Anterior cingulate cortex (tissue), 58 donors: ENCODE measurements around the gene MRTFA.

Experiments
- DNase-seq, 58 donors: peaks; one replicate each; lab custom pipeline; 2025; lab: John Stamatoyannopoulos, UW

The MRTFA gene

DNA sequence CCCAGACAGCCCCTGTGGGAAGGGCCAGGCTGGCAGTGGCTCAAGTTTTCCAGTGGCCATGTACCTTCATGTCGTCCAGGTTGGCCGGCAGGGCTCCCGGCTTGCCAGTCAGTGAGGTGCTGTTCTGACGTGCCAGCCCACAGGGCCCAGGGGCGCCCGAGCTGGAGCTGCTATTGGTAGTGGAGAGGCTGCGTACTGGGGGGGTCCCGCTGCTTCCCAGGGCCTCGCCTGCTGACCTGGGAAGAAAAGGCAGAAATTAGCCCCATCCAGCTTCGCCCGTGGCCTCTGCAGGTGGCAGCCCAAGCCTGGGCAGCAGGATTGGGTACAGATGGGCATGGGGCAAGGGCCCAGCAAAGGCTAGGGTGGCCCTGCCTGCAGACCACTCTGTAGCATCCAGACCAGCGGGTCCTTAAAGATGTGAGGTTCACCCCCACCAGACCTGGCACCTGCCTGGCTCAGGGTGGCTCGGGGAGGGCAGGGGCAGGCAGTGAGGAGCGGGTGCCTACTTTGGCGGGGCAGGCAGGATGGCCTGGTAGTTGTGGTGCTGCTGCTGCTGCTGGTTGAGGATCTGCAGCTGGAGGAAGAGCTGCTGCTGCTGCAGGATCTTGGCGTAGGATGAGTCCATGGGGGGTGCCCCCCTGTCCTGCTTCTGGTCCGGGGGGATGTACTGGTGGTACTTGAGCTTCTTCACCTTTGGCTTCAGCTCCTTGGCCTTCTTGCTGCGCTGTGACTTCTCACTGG, 216.0 kb downstream of the MRTFA start:
- DNase-seq = no peak

DNA sequence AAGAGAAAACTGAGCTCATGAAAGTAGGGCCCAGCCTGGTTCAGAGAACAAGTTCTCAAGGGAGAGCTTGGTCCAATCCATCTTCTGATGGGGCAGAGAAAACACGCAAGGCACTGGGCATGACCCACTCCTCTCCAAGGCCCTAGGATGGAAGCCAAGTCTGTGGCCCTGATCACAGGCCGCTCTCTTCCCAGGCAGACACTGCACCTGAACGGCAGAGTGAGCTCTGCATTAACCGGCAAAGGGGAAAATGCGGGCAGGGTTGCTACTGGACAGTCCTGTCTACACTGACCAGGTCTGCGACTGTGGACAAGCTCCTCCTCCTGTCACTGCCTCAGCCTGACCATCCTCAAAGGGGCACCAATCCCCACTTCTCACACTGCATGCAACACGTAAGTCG, 216.8 kb downstream of the MRTFA start:
- no peak for DNase-seq

DNA sequence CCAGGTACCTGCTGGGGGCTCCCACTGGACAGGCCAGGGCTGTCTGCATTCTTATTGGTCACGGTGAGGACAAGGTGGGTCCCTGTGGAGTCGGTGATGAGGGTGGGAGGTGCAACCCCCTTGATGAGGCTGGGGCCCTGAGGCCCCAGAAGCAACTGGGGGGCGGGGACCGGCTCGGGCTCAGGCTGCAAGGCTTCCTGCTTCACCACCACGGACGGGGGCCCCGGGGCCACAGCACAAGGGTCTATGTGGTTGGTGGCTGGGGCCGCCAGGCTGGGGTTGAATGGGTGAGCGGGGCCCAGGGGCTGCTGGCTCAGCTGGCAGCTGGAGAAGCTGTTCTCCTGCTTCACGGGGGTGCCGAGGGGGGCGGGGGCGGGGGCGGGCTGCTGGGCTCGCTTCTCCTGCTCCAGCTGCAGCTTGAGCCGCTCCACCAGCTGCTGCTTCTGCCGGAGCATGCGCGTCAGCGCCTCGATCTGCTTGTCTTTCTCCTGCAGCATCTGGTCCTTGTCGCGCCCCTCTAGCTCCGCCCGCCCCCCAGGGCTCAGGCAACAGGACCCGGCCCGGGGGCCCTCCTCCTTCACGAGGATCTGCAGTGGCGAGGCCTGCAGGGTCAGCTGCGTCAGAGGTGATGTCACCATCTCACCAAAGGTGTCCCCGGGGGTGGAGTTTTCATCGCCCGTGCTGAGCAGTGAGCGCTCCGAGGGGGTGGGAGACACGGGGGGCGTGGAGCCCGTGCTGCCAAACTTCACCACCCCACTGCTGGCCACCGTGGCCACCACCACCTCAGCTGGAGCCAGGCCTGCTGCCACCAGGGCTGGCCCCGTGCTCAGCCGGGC, 217.9 kb downstream of the MRTFA start:
- peak in 30 of 58 donors; percentile 12 to 73 (median 36) for DNase-seq

DNA sequence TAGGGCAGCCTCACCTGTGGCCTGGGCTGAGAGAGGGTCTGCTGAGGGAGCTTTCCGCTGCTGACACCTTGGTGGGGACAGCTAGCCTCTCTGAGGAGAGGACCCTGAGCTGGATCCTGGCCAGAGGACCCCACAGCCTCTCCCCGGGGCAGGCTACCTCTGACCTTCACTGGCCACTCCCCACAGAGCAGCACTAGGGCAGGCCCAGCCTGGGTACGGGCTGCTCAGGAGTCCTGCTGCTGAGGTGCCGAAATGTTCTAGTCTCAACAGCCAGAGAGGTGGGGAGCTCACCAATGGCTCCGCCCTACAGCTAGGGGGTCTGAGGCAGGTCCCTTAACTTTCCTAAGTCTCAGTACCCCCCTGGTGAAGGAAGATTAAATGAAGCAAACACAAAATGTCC, 218.6 kb downstream of the MRTFA start:
- DNase-seq = no peak

DNA sequence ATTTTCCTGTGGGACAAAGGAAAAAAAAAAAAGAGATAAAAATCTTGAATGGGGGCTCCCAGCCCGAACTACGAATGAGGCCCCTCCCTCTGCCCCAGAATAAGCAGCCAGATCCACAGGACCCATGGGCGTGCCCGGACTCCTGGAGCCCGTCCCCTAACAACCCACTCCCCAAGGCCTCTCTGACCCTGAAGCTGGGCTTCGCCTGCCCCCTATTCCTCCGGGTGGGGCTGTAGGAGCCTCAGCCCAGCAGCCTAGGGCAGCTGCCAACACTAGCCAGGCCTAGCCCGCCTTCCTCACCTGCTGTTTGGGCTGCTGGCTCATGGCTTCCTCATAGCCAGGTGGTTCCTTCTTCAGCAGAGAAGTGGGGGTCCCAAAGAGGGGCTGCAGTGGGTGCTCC, 219.5 kb downstream of the MRTFA start:
- DNase-seq = no peak

DNA sequence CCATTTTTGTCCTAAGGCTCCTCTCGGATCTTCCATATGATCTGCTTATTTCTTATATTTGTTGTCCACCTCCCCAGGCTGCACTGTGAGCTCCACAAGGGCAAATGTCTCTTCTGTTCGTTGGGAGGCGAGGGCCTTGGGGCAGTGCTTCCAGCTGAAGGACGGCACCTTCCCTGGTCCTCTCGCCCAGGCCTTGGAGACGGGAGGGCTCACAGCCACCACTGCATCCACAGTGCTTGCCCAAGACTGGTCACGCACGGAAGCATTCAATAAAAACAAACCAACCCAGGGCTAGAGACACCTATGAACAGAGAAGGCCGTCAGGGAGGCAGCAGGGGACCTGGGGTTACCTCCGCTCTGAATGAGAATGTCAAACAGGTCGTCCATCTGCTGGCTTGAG, 219.9 kb downstream of the MRTFA start:
- DNase-seq = no peak

DNA sequence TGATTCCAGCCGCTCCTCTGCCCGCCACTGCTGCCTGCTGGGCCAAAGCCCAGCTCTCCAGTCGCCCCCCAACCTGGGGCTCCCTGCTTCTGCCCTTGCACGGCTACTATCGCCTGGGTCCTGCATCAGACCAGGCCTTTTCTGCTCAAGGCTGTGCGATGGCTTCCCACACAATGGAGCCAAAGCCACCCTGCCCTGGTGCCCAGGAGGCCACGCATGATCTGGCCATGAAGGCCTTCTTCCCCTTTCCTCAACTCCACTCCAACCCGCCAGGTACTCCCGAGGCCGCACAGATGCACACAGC, 220.3 kb downstream of the MRTFA start:
- no peak for DNase-seq

DNA sequence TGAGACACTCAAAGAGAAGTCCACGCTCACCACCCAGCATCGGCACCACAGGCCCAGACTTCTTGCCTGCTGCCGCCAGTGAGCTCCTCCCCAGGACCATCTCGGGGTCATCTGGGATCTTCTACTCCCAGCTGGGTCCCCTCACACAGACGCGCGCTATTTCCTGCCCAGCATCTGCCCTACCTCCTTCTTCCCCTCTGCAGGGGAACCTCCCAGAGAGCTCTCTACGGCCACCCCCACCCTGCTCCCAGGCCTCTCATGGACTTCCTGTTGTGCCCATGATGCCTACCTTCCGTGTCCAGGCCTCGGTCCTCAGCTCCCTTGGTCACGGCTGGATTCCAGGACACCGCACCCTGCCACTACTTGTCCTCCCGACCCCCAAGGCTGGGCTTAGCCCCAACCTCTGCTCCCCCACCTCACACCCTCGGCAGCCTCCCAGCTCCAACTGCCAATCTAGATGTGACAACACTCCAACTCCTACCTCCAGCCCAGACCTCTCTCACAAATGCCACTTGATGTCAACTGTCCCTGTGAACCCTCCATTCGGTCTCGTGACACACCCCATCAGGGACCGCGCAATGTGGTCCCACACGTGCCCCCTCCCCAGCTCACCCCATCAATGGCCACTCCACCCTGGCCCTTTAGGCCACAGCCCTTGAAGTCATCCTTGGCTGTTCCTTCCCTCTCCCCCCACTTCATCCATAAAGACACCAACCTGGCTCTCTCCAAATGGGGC, 220.8 kb downstream of the MRTFA start:
- no peak for DNase-seq

DNA sequence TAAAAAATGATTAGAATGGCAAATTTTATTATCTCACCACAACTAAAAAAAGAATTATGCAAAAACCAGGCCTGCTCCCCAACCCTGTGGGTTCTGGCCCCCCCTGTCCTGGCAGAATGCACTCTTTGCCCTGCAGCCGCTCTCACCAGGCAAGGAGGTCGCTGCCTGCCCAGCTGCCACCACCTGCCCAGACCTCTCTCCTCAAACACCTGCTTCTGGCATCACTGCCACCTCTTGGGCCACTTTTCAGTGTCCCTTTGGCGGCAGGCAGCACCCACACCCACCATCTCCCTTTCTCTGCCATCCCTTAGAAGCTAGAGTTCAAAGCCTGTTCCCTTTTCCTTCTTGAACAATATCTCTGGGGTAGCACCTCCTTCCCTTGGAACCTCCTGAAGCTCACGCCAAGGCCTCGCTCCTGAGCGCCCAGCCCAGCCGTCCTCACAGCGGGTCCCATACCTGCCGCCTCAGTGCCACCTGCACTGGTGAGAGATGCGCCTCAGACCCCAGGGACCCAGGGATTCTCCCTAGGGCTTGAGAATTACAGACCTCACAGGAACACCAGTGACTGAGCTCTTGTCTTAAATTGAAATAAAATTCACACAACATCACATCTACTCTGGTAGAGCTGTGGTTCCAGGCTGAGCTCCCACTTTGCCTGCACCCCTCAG, 221.5 kb downstream of the MRTFA start:
- DNase-seq = no peak

DNA sequence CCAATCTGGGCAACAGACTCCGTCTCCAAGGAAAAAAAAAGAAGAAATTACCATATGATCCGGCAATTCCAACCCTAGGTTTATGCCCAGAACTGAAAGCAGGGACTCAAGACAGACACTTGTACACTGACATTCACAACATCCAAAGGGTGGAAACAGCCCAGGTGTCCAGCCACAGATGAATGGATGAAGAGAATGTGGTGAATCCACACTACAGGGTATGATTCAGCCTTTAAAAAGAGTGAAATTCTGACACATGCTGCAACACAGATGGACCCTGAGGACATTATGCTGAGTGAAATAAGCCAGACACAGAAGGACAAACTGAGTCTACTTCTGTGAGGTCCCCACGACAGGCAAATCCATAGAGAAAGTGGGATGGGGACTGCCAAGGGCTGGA, 222.2 kb downstream of the MRTFA start:
- DNase-seq = peak in 2 of 58 donors; percentile 16 to 28

DNA sequence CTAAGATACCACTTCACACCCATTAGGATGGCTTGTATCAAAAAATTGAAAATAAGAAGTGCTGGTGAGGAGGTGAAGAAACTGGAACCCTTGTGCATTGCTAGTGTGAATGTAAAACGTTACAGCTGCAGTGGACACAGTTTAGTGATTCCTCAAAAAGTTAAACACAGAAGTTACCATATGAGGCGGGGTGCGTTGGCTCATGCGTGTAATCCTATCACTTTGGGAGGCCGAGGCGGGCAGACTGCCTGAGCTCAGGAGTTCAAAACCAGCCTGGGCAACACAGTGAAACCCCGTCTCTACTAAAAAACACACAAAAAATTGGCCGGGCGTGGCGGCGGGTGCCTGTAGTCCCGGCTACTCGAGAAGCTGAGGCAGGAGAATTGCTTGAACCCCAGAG, 222.6 kb downstream of the MRTFA start:
- DNase-seq = no peak

DNA sequence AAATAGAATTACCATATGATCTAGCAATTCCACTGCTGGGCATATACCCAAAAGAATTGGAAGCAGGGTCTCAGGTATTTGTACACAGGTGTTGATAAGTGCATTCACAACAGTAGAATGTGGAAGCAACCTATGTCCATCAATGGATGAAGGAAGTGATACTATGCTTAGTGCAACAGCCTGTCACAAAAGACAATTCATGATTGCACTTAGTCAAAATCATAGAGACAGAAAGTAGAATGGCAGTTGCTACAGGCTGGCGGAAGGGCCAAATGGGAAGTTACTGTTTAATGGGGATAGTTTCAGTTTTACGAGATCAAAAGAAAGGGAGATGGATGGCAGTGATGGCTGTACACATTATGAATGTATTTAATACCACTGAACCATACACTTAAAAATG, 224.1 kb downstream of the MRTFA start:
- no peak for DNase-seq

DNA sequence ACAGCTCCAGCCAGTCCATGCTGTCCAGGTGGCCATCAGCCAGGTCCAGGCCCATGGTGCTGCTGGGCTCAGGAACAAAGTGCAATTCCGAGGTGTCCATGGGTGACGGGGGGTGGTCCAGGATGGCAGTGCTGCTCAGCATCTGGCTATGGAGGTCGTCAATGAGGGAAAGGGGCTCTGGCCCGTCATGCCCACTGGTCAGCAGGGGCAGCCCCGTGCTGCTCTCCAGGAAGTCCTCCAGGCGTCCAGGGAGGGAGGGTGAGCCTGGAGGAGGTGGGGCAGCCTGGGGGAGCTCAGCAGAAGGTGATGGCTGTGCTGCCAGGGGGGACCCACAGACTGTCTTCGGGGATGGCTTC, 225.0 kb downstream of the MRTFA start:
- DNase-seq = no peak

DNA sequence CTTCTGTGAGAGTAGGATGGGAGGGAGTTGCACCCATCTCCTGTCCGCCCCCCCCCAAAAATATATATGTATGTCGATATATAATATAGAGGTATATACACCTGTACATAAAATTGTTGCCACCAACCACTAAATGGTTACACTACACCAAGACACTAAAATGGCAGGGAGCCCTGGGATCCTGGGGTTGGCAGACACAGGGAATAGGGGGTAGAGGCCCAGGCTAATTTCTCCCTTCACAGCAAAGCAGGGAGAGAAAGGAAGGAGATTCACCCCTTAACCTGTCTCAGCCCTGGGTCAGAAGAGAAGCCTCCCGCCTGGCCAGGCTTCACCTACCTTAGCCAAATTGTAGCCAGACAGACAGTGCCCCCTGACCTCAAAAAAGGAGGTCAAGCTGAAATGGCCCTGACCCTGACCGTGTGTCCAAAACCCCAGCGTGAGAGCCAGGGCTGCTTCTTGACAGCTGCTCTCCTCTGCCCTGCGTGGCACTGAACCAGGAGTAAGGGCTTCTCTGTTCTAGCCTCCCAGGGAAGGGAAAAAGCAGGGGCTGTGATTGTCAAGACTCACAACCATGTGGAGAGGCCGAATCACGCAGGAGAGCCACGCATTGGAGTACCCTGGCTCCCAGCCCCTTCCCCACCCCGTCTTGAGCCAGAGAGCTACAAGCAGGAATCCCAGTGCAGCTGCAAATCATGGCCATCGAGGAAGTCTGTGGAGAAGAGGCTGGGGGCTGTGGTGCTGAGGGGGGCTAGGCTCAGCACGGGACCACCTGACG, 225.6 kb downstream of the MRTFA start:
- DNase-seq = no peak

DNA sequence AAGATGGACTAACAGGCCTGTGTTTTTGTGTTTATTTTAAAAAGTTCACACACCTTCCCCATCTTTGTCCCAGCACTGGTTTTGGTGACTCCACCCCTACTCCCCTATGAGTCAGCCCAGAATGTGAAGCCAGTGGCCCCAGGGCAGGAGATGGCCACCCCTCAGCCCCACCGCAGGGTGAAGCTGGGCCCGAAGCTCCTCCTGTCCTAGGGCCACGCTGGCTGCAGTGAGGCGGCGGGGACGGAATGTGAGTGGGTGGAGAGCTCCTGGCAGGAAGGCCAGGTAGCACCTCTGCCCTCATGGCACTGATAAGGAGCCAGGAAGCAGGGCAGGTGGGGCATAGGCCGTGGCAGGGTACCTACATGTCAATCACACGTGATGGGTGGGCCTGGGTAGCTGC, 226.2 kb downstream of the MRTFA start:
- DNase-seq = no peak

DNA sequence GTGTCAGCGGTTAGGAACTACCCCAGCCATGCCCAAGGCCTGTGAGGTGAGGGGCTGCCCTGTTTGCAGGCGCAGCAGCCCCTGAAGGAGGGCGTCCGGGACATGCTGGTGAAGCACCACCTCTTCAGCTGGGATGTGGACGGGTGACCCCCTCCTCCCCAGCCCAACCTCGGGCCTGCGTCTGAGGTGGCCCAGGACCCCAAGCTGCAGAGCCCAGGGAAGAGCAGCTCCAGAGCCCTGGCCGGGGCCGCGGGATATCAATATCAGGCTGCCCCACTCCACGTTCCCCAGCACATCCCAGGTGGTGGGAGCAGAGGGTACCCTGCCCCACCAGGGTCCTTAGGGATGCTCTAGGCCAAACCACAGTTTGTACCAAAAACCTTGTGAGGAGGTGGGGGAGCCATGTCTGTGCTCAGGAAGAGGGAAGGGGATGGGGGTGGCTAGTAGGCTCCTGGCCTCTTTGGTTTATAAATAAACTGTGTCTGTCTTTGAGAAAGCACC, 226.9 kb downstream of the MRTFA start:
- DNase-seq = no peak

DNA sequence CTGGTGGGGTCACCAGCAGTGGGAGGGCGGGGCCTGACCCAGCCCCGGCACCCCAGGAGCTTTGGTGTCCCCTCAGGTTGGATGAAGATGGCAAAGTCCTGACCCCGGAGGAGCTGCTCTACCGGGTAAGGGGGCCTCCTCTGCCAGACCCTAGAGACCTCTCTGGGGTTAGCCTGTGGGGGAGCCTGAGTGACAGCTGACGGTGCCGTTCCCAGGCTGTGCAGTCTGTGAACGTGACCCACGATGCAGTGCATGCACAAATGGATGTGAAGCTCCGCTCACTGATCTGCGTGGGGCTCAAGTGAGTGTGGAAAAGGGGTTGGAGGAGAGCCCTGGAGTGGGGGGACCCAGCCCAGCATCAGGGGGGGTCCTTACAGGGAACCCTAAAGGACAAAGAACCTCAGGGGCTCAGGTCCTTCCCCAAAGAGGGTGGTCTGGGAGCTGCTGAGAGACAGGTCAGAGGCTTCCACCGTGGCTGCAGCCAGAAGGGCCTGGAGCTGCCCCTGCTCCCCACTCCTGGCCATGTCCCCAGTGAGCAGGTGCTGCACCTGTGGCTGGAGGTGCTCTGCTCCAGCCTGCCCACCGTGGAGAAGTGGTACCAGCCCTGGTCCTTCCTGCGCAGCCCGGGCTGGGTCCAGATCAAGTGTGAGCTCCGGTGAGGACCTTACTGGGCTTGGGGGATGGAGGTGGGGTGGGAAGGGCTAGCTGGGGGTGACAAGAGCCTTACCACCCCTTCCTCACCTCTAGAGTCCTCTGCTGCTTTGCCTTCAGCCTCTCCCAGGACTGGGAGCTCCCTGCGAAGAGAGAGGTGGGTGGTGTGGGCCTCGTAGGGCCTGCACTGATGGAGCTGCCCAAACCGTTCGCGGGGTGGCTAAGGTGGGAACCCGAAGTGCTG, 227.6 kb downstream of the MRTFA start:
- DNase-seq = no peak

DNA sequence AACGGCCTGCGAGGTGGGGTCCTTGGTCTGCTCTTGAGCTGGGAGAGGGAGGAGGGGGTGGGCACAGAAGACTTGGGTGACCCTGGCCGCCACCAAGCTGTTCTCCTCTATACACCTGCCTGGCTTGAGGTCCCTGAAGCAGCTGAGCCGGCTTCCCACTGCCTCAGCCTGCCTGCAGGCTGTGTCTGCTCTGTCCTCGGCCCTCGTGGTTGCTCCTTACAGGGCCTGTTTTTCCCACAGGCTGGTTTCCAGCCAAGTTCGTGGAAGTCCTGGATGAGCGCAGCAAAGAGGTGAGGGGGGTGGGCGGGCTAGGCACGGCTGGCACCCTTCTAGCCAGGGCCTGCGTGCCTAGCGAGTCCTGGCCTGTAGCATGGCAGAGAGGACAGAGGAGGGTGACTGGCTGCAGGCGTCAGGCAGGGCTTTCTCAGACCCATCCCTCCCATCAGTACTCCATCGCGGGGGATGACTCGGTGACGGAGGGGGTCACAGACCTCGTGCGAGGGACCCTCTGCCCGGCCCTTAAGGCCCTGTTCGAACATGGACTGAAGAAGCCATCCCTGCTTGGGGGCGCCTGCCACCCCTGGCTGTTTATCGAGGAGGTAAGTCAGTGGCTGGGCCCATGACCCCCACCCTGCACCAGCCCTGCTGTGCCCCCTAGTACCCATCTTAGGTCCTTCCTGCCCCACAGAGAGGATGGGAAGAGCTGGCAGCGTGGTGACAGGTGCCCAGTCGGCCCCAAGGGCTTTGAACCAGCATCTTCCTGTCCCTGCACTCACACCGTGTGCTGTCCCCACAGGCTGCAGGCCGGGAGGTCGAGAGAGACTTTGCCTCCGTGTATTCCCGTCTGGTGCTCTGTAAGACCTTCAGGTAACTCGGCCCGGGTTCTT, 228.4 kb downstream of the MRTFA start:
- DNase-seq = no peak
